ENCODE data around the gene GLS2.

GLS2 gene

DNA sequence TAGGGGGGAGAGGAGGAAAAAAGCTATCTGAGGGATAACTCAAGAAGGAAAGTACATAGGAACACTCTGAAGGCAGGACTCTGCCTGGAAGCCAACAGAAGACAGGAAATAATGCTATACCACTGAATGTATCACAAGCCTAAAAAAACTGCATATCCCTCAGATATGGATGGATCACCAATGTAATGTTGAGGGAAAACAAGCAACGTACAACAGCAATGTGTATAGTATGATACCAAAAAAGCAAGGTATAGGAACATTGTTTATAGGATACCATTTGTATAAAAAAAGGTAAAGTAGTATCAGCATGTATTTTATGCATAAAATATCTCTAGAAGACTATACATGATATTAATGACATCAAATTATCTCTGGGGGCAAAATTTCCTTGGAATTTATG, 3.4 kb downstream of the GLS2 start:
- H3K27ac ChIP-seq, result no peak overlapping the region
- no peak for TF ChIP-seq ZFX (IDR thresholded peaks at IDR 0.05)
- TF ChIP-seq, protein P1, sequence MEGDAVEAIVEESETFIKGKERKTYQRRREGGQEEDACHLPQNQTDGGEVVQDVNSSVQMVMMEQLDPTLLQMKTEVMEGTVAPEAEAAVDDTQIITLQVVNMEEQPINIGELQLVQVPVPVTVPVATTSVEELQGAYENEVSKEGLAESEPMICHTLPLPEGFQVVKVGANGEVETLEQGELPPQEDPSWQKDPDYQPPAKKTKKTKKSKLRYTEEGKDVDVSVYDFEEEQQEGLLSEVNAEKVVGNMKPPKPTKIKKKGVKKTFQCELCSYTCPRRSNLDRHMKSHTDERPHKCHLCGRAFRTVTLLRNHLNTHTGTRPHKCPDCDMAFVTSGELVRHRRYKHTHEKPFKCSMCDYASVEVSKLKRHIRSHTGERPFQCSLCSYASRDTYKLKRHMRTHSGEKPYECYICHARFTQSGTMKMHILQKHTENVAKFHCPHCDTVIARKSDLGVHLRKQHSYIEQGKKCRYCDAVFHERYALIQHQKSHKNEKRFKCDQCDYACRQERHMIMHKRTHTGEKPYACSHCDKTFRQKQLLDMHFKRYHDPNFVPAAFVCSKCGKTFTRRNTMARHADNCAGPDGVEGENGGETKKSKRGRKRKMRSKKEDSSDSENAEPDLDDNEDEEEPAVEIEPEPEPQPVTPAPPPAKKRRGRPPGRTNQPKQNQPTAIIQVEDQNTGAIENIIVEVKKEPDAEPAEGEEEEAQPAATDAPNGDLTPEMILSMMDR (conservative IDR thresholded peaks at IDR 0.05), result no peak

DNA sequence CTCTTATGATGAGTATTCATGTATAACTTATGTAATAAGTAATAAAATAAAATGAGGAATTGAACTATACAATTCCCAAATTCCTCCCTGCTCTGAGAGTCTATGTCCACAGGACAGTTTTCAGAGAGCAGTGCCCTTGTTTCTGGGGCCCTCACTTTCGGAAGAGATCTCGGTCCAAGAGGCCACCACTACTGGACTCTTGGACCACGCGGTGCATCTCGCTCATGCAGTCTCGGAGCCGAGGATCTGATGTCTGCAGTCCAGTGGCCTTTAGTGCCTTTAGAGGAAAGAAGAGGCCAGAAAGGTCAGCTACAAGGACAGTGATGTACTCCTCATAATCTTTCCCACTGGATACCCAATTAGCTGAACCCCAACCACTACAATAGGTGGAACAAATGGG, 8.3 kb downstream of the GLS2 start:
- H3K27ac ChIP-seq, result no peak overlapping the region
- no peak for TF ChIP-seq ZFX (IDR thresholded peaks at IDR 0.05)
- TF ChIP-seq, protein P1 (conservative IDR thresholded peaks at IDR 0.05), result no peak

DNA sequence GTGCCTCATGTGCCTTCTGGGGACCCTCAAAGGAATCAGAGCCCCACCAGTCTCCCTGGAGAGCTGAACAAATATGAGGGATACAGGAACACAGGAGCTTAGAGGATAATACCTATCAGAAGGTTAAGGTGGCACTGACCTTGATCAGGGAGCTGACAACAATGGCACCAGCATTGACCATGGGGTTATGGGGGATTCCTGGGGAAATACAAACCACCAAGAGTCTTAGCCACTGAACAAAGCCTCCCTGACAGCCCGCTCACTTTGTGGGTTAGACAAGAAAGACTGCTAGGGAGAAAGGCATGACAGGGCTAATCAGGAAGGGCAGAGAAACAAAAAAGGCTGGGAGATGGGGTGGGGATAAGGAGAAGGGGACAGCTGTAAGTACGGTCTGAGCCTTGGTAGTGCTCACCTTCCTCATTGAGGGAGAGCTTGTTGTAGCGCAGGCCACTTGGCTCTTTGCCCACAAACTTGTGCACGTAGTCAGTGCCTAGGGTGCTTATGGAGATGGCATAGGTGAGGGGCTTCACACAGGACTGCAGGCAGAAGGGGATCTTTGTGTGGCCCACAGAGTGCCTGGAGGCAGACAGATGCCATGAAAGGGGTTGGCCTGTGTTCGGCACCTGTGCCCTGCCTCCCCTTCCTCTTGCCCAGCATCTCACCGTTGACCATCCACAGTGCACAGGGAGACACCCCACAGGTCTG, 10.3 kb downstream of the GLS2 start:
- TF ChIP-seq, protein P1 (conservative IDR thresholded peaks at IDR 0.05), result no peak
- TF ChIP-seq ZFX (IDR thresholded peaks at IDR 0.05), result no peak
- no peak overlapping the region for H3K27ac ChIP-seq

DNA sequence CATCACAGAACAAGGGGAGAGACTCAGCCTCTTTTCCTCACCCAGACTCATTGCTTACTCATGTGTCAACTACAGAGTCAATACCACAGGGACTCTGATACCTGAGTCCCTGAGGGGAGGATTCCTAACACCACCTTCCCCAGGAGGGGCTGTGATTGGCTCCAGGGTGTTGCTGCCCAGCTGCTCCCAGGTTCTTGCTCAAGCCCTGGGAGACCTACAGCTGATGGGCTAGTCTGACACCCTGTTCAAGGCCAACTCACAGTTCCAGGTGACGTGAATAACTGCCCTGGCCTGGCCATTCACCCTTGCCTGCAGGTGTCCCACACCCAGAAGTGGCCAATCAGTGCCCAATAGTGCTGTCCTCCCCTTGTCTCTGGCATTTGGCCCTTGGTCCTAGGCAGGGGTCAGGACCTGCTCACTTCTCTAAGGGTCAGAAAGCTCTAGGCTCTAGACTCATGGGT, 11.0 kb downstream of the GLS2 start:
- no peak overlapping the region for H3K27ac ChIP-seq
- TF ChIP-seq, protein P1 (conservative IDR thresholded peaks at IDR 0.05), result no peak
- TF ChIP-seq ZFX (IDR thresholded peaks at IDR 0.05), result no peak

DNA sequence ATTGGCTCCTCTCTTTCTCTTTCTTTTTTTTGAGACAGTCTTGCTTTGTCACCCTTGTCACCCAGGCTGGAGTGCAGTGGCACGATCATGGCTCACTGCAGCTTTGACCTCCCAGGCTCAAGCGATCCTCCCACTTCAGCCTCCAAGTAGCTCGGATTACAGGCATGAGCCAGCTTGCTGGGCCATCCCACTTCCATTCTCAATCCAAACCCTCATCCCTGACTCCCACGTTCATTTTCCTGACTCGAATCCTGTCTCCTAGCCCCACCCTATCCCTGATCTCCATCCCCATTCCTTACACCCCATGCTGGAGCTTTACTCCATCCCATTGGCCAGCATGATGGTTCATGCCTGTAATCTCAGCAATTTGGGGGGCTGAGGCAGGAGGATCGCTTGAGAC, 11.8 kb downstream of the GLS2 start:
- TF ChIP-seq, protein P1 (conservative IDR thresholded peaks at IDR 0.05), result no peak
- TF ChIP-seq ZFX (IDR thresholded peaks at IDR 0.05), result no peak
- no peak overlapping the region for H3K27ac ChIP-seq

DNA sequence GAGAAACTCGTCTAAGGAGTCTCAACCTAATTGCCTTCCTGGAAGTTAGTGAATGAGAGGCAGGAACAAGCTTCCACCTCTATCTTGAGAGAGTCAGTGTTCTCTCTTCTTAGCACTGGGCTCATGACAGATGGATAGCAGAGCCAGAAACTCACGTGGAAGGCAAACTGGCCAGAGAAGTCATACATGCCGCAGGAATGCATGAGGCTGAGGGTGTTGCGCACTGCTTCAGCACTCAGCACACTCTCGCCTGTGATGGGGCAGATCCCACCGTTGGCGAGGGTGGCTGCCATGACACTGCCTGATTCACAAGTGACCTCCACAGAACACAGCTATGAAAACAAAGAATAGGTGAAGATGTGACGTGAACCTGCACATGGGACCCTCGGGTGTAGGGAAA, 13.6 kb downstream of the GLS2 start:
- TF ChIP-seq, protein P1 (conservative IDR thresholded peaks at IDR 0.05), result no peak
- TF ChIP-seq ZFX (IDR thresholded peaks at IDR 0.05), result no peak

DNA sequence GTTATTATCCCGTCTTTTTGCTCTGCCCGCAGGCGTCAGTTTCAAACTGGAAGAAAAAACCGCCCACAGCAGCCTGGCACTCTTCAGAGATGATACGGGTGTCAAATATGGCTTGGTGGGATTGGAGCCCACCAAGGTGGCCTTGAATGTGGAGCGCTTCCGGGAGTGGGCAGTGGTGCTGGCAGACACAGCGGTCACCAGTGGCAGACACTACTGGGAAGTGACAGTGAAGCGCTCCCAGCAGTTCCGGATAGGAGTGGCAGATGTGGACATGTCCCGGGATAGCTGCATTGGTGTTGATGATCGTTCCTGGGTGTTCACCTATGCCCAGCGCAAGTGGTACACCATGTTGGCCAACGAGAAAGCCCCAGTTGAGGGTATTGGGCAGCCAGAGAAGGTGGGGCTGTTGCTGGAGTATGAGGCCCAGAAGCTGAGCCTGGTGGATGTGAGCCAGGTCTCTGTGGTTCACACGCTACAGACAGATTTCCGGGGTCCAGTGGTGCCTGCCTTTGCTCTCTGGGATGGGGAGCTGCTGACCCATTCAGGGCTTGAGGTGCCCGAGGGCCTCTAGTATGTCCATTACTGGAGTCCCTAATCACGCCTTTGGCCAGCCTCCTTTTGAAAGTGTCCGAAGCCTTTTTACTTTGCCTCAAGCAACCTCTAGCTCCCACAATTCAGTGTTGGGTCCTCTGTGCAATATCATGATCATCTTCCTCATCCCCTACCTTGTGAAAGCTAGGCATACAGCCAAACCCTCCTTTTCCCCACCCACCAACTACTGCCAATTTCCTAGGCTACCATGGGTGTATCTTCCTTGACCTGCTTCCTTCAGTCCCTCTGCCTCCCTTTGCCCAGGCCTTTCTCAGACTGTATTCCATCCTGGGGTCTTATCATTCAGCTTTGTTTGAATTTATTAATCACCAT, 18.7 kb downstream of the GLS2 start:
- H3K27ac ChIP-seq, result peak overlapping the region; percentile 89
- no peak for TF ChIP-seq ZFX (IDR thresholded peaks at IDR 0.05)
- TF ChIP-seq, protein P1 (conservative IDR thresholded peaks at IDR 0.05), result no peak

More for the DNA sequence above, 13.6 kb downstream of the GLS2 start:
- H3K27ac ChIP-seq, result no peak overlapping the region

Measured in C4-2B (cell line).